ENCODE data around the gene ATXN7L3B.

The ATXN7L3B gene

GRCh38 chr12:74551291-74551690 is 13.7 kb downstream of the ATXN7L3B start:
- no peak for DNase-seq (ENCODE audit: low spot score)

- no peak for DNase-seq (ENCODE audit: low spot score)
Measured at GRCh38 chr12:74552201-74552600, 14.6 kb downstream of the ATXN7L3B start.

GRCh38 chr12:74559728-74560127 is 22.1 kb downstream of the ATXN7L3B start:
- DNase-seq (ENCODE audit: low spot score) = no peak

- no peak for DNase-seq (ENCODE audit: low spot score)
Measured at GRCh38 chr12:74563927-74564326, 26.3 kb downstream of the ATXN7L3B start.

- DNase-seq (ENCODE audit: low spot score) = no peak
Measured at GRCh38 chr12:74578486-74578885, 40.9 kb downstream of the ATXN7L3B start.

- no peak for DNase-seq (ENCODE audit: low spot score)
Measured at GRCh38 chr12:74579446-74579845, 41.8 kb downstream of the ATXN7L3B start.

- DNase-seq (ENCODE audit: low spot score) = no peak
Measured at GRCh38 chr12:74579981-74580380, 42.3 kb downstream of the ATXN7L3B start.

GRCh38 chr12:74581439-74581838 is 43.8 kb downstream of the ATXN7L3B start:
- DNase-seq (ENCODE audit: low spot score) = no peak

- no peak for DNase-seq (ENCODE audit: low spot score)
Measured at GRCh38 chr12:74584483-74585062, 46.9 kb downstream of the ATXN7L3B start.

- no peak for DNase-seq (ENCODE audit: low spot score)
Measured at GRCh38 chr12:74586251-74586650, 48.6 kb downstream of the ATXN7L3B start.

Measured in AG08396 (cell line).